22Rv1 (cell line): Measurements from ENCODE around the gene SOX10.

ENCODE experiments used
- H3K27ac ChIP-seq: fragments of 450-650 bp; 2 replicates; pipeline ENCODE4 v1.5.1; 2017
- ZFX ChIP-seq: fragments of 450-650 bp; IDR thresholded peaks from 2 replicates; pipeline ENCODE4 v1.6.1; 2017; ENCODE audit warnings: antibody characterized with exemption, borderline replicate concordance
- TF ChIP-seq, protein P1 (sequence below): fragments of 450-650 bp; IDR thresholded peaks from 2 replicates; pipeline ENCODE4 v1.5.1; 2017; ENCODE audit warnings: mild to moderate bottlenecking

The SOX10 gene

GRCh38 chr22:37923927-37924326 is 60.4 kb downstream of the SOX10 start:
- H3K27ac ChIP-seq: no peak overlapping the region
- TF ChIP-seq, protein P1, sequence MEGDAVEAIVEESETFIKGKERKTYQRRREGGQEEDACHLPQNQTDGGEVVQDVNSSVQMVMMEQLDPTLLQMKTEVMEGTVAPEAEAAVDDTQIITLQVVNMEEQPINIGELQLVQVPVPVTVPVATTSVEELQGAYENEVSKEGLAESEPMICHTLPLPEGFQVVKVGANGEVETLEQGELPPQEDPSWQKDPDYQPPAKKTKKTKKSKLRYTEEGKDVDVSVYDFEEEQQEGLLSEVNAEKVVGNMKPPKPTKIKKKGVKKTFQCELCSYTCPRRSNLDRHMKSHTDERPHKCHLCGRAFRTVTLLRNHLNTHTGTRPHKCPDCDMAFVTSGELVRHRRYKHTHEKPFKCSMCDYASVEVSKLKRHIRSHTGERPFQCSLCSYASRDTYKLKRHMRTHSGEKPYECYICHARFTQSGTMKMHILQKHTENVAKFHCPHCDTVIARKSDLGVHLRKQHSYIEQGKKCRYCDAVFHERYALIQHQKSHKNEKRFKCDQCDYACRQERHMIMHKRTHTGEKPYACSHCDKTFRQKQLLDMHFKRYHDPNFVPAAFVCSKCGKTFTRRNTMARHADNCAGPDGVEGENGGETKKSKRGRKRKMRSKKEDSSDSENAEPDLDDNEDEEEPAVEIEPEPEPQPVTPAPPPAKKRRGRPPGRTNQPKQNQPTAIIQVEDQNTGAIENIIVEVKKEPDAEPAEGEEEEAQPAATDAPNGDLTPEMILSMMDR: no peak
- no peak for TF ChIP-seq ZFX
